HepG2 (cell line): ENCODE results near the gene ARHGEF26. TPM values are rescaled to one million over a fixed set of nuclear protein-coding genes. Genes with fewer than 3 reads are reported as not detected.

Source experiments
- EP300 ChIP-seq, 3 experiments: sonication (generic) in 1 of 3; formaldehyde crosslinking in 1 of 3; IDR thresholded peaks; 2 replicates each; pipeline versions ENCODE4 v1.5.1 to v1.6.1; 2011 to 2020; ENCODE audit warnings: low read depth in 2 of 3, low read length in 2 of 3, borderline replicate concordance in 1 of 3, improper control_type of control experiment in 1 of 3, mild to moderate bottlenecking in 1 of 3, missing genetic modification reagents in 1 of 3, moderate library complexity in 1 of 3
- ERF ChIP-seq: IDR thresholded peaks from 2 replicates; pipeline ENCODE4 v1.6.1; 2018; ENCODE audit warnings: missing biosample characterization, missing genetic modification reagents
- FOXA1 ChIP-seq, 2 experiments: fragments of 450-650 bp in 1 of 2; sonication (generic) in 1 of 2; formaldehyde crosslinking in 1 of 2; IDR thresholded peaks; 2 replicates each; pipeline versions ENCODE4 v1.4.0 to v1.6.1; 2016 to 2020; ENCODE audit warnings: missing genetic modification reagents in 1 of 2
- GRHL1 ChIP-seq: sonication (generic); formaldehyde crosslinking; conservative IDR thresholded peaks from 2 replicates; pipeline ENCODE4 v1.8.0; 2022; ENCODE audit warnings: missing genetic modification reagents
- HOMEZ ChIP-seq: IDR thresholded peaks from 2 replicates; pipeline ENCODE4 v1.6.1; 2016; ENCODE audit warnings: low read depth
- KDM2A ChIP-seq: sonication (generic); formaldehyde crosslinking; IDR thresholded peaks from 2 replicates; pipeline ENCODE4 v1.4.0; 2020; ENCODE audit warnings: low read depth, missing genetic modification reagents, borderline replicate concordance
- MED13 ChIP-seq: sonication (generic); formaldehyde crosslinking; IDR thresholded peaks from 2 replicates; pipeline ENCODE4 v1.5.0; 2020; ENCODE audit warnings: missing genetic modification reagents
- NRL ChIP-seq: sonication (generic); formaldehyde crosslinking; IDR thresholded peaks from 2 replicates; pipeline ENCODE4 v1.5.0; 2020; ENCODE audit warnings: missing genetic modification reagents, mild to moderate bottlenecking, moderate library complexity, borderline replicate concordance
- PLRG1 ChIP-seq: fragments of 450-650 bp; conservative IDR thresholded peaks from 2 replicates; pipeline ENCODE4 v1.6.1; 2016
- POGZ ChIP-seq: sonication (generic); formaldehyde crosslinking; IDR thresholded peaks from 2 replicates; pipeline ENCODE4 v1.4.0; 2020; ENCODE audit warnings: mild to moderate bottlenecking, missing genetic modification reagents
- RARA ChIP-seq: IDR thresholded peaks from 2 replicates; pipeline ENCODE4 v1.6.1; 2016; ENCODE audit warnings: missing genetic modification reagents, missing compliant biosample characterization
- RCOR2 ChIP-seq: IDR thresholded peaks from 2 replicates; pipeline ENCODE4 v1.6.1; 2016; ENCODE audit warnings: missing biosample characterization, missing genetic modification reagents
- SALL1 ChIP-seq: sonication (generic); formaldehyde crosslinking; IDR thresholded peaks from 2 replicates; pipeline ENCODE4 v1.8.0; 2022; ENCODE audit warnings: mild to moderate bottlenecking, missing genetic modification reagents
- SP5 ChIP-seq: IDR thresholded peaks from 2 replicates; pipeline ENCODE4 v1.6.1; 2016; ENCODE audit warnings: low read depth, borderline replicate concordance
- ZBTB44 ChIP-seq: sonication (generic); formaldehyde crosslinking; IDR thresholded peaks from 2 replicates; pipeline ENCODE4 v1.4.0; 2020; ENCODE audit warnings: missing genetic modification reagents
- ZGPAT ChIP-seq: IDR thresholded peaks from 2 replicates; pipeline ENCODE4 v1.6.1; 2016; ENCODE audit warnings: mild to moderate bottlenecking
- ZMYM4 ChIP-seq: sonication (generic); formaldehyde crosslinking; IDR thresholded peaks from 2 replicates; pipeline ENCODE4 v1.8.1; 2023; ENCODE audit warnings: mild to moderate bottlenecking, missing genetic modification reagents
- ZNF24 ChIP-seq: fragments of 450-650 bp; IDR thresholded peaks from 2 replicates; pipeline ENCODE4 v1.6.1; 2017; ENCODE audit warnings: antibody characterized with exemption, mild to moderate bottlenecking
- ZNF30 ChIP-seq: sonication (generic); formaldehyde crosslinking; IDR thresholded peaks from 2 replicates; pipeline ENCODE4 v1.5.0; 2020; ENCODE audit warnings: mild to moderate bottlenecking, missing genetic modification reagents
- ZNF781 ChIP-seq: sonication (generic); formaldehyde crosslinking; IDR thresholded peaks from 2 replicates; pipeline ENCODE4 v1.5.1; 2020; ENCODE audit warnings: borderline replicate concordance, mild to moderate bottlenecking, missing genetic modification reagents; ENCODE audit errors: not compliant biosample characterization
- ZNF800 ChIP-seq: sonication (generic); formaldehyde crosslinking; IDR thresholded peaks from 2 replicates; pipeline ENCODE4 v1.4.0; 2020; ENCODE audit warnings: missing genetic modification reagents
- polyA plus RNA-seq, 8 experiments: library from polyadenylated mRNA; depleted of rRNA in 3 of 8; stranded (reverse) in 7 of 8; unstranded in 1 of 8; fragments of >200 nt; fragmentation: Illumina TruSeq in 4 of 8; extraction: Trizol in 4 of 8; gene quantifications; 2 replicates each; pipeline versions ENCODE4 v1.2.1 to v1.2.3, GENCODE V29; 2011 to 2016; ENCODE audit warnings: low read depth in 4 of 8, missing spikeins in 1 of 8, mixed read lengths in 1 of 8; ENCODE audit not compliant: insufficient read depth in 1 of 8
- total RNA-seq, 5 experiments: library from RNA; depleted of rRNA; stranded (reverse); fragments of >200 nt; fragmentation: Illumina TruSeq; extraction: Trizol; gene quantifications; 2 replicates each; pipeline ENCODE4 v1.2.3, GENCODE V29; 2016; ENCODE audit warnings: low read depth in 1 of 5

Gene ARHGEF26
- total and polyA plus RNA-seq, 2 of the 13 experiments (the other 11 are each of a cell fraction or from before 2014, with no cell fraction given) = 0.74 to 6.1 TPM

- TF ChIP-seq HOMEZ (peak; percentile 42; the same call in 1 of the 2 replicates), ZNF800 (no peak), POGZ (CRISPR knock-in tag) (peak; percentile 42; the same call in 1 of the 2 replicates), ZGPAT (CRISPR knock-in tag) (no peak), RCOR2 (no peak), ZBTB44 (CRISPR knock-in tag) (no peak), ZMYM4 (CRISPR knock-in tag) (peak; percentile 63), KDM2A (CRISPR knock-in tag) (no peak), FOXA1 (IDR thresholded peaks at IDR 0.05) (no peak), FOXA1 (CRISPR knock-in tag; IDR thresholded peaks at IDR 0.05) (peak; percentile 77), EP300 (IDR thresholded peaks at IDR 0.05; ENCODE audit: low read depth in 2 of 2, low read length in 2 of 2) (peak in 1 of 2 experiments; percentile 39; a peak in 1 of 4 replicates), EP300 (CRISPR knock-in tag; IDR thresholded peaks at IDR 0.05; ENCODE audit: borderline replicate concordance) (no peak), ZNF24 (no peak), PLRG1 (no peak), GRHL1 (CRISPR knock-in tag) (no peak), ERF (CRISPR knock-in tag) (no peak), ZNF781 (no peak), SALL1 (peak; percentile 44; the same call in 1 of the 2 replicates), SP5 (CRISPR knock-in tag) (peak; percentile 68; the same call in 1 of the 2 replicates), ZNF30 (no peak), RARA (CRISPR knock-in tag) (peak; percentile 76), MED13 (CRISPR knock-in tag) (no peak), NRL (CRISPR knock-in tag) (no peak)
Observed at GRCh38 chr3:154220462-154220861, 99.3 kb downstream of the ARHGEF26 start (continued).
